Heart left ventricle (tissue), 16 donors: ENCODE results near the gene KCNMA1. TPM values are rescaled to one million over a fixed set of nuclear protein-coding genes. Genes with fewer than 3 reads are reported as not detected.

ENCODE experiments used
- ATAC-seq, 4 donors: fragments of 200-7000 bp; cut with Tn5 transposase; one replicate each; pipeline ENCODE4 v1.9.1; 2020 to 2022; ENCODE audit warnings: moderate library complexity in 4 of 4, mild to moderate bottlenecking in 3 of 4, moderate number of reproducible peaks in 1 of 4
- DNase-seq, 5 donors: peaks; one replicate each; pipeline ENCODE4 v3.0.0-alpha.2; 2020
- H3K27ac ChIP-seq, 12 donors: fragments of 200-600 bp; sonication (generic) in 4 of 12; one replicate each; pipeline versions ENCODE4 v1.5.0 to v1.8.0; 2016 to 2022; ENCODE audit warnings: mild to moderate bottlenecking in 2 of 12
- H3K27me3 ChIP-seq, 9 donors: fragments of 200-600 bp; sonication (generic) in 2 of 9; one replicate each; pipeline versions ENCODE4 v1.5.1 to v1.8.0; 2016 to 2022; ENCODE audit warnings: mild to moderate bottlenecking in 3 of 9
- H3K36me3 ChIP-seq, 9 donors: fragments of 200-600 bp; sonication (generic) in 2 of 9; one replicate each; pipeline versions ENCODE4 v1.5.0 to v1.8.0; 2018 to 2022; ENCODE audit warnings: mild to moderate bottlenecking in 2 of 9
- H3K4me1 ChIP-seq, 12 donors: fragments of 200-600 bp; sonication (generic) in 4 of 12; one replicate each; pipeline versions ENCODE4 v1.5.0 to v1.8.0; 2016 to 2022; ENCODE audit warnings: mild to moderate bottlenecking in 3 of 12
- H3K4me3 ChIP-seq, 12 donors: fragments of 200-600 bp; sonication (generic) in 4 of 12; one replicate each; pipeline versions ENCODE4 v1.5.0 to v1.8.0; 2017 to 2022; ENCODE audit warnings: mild to moderate bottlenecking in 9 of 12, moderate library complexity in 4 of 12
- H3K9me3 ChIP-seq, 12 donors: fragments of 200-600 bp; sonication (generic) in 4 of 12; one replicate each; pipeline versions ENCODE4 v1.5.0 to v1.8.0; 2016 to 2022; ENCODE audit warnings: mild to moderate bottlenecking in 1 of 12
- CTCF ChIP-seq, 12 donors: fragments of 200-600 bp; sonication (generic) in 4 of 12; IDR thresholded peaks; one replicate each; pipeline versions ENCODE4 v1.5.0 to v1.8.0; 2018 to 2022; ENCODE audit warnings: antibody characterized with exemption in 12 of 12, mild to moderate bottlenecking in 5 of 12
- POLR2A ChIP-seq, 2 donors: fragments of 450-650 bp; IDR thresholded peaks; one replicate each; pipeline ENCODE4 v1.6.1; 2017; ENCODE audit warnings: antibody characterized with exemption in 2 of 2, mild to moderate bottlenecking in 2 of 2, moderate library complexity in 2 of 2
- WGBS, 4 donors: extraction: QIAGEN DNeasy Blood & Tissue Kit in 2 of 4; methylation state at CpG; one replicate each; pipeline versions ENCODE4 v1.1.5 to v1.1.7; 2013 to 2018; 5-methylcytosine and 5-hydroxymethylcytosine counted together
- intact Hi-C, 10 donors: fragments of 100-400 bp; cut with DNase I; formaldehyde crosslinking; loops; one replicate each; pipeline versions ENCODE4 v1.11.1 to v1.14.2; 2022
- polyA plus RNA-seq, 2 donors: library from polyadenylated mRNA; stranded (reverse); fragments of 200-250 nt; gene quantifications; one replicate each; pipeline ENCODE4 v1.2.3, GENCODE V29; 2013
- total RNA-seq, 9 donors: library from RNA; depleted of rRNA in 2 of 9; stranded (reverse); fragments of >200 nt in 2 of 9; fragmentation: NEBNext Ultra II Directional in 3 of 9; extraction: Animal tissue kit (Norgen Biotek cat#: 25700) in 3 of 9; gene quantifications; one replicate each; pipeline versions ENCODE4 v1.1.0 to v1.2.4, GENCODE V29; 2016 to 2023
- donor health status: ischemic (EF 13 %, LVEDD 7.1; RV severe dilation, severe dysfunction).
- donor health status: healthy with polysubstance abuse.
- donor health status: DM: no; HTN: yes; CAD: no.
- donor health status: DM: no; HTN: no; CAD: no.
- donor health status: ischemic (EF 25% LVEDD 6.9; RV normal size, moderate dysfunction).
- donor health status: ischemic (EF 25% LVEDD 5.7; RV mildly dilated, moderate dysfunction).
- donor health status: healthy.
- donor health status: DM: yes; HTN: yes; CAD: no.
- donor health status: ischemic (EF 35%, LVEDD 5.7; RV mildly dilated, moderate dysfunction).
- donor health status: nonischemic (EF 11% LVEDD 7.7; RV severe dilation, severe dysfunction).
- donor health status: DM: yes; HTN: yes; CAD: no.
- donor health status: PGD.
- donor health status: ischemic (EF 29% LVEDD 5.4; RV normal size, mild dysfunction).
- donor health status: nonischemic (EF 23%, LVEDD 6.1; RV moderate dilation, normal function).

KCNMA1 gene
- total and polyA plus RNA-seq, 11 donors = 0.39 to 8.7 (median 1.7) TPM

- 90 to 96% (median 92%) methylated on average over 3 of the region's 3 CpGs for WGBS, 4 donors
- H3K4me1 ChIP-seq = peaks cover 0 to 5% (median 0%) of the 10 kb centered on the region in 12 donors
- H3K36me3 ChIP-seq = no peaks in the 10 kb centered on the region
- H3K27ac ChIP-seq = no peak overlapping the region
- DNase-seq (no peak), ATAC-seq (no peak)
- no peak for TF ChIP-seq CTCF (IDR thresholded peaks at IDR 0.05)
- TF ChIP-seq POLR2A (IDR thresholded peaks at IDR 0.05) = no peak
- H3K9me3 ChIP-seq = no peaks in the 10 kb centered on the region
- no peak overlapping the region for H3K4me3 ChIP-seq
- intact Hi-C loops = no loop called here
- peaks cover 0 to 13% (median 0%) of the 10 kb centered on the region in 9 donors for H3K27me3 ChIP-seq
These were observed 502.1 kb downstream of the KCNMA1 start for GRCh38 chr10:77135555-77135954.

GRCh38 chr10:77131214-77131613 is 506.4 kb downstream of the KCNMA1 start:
- DNase-seq = no peak
- ATAC-seq = no peak
- TF ChIP-seq POLR2A (IDR thresholded peaks at IDR 0.05) (no peak), CTCF (IDR thresholded peaks at IDR 0.05) (no peak)
- no peaks in the 10 kb centered on the region for H3K36me3 ChIP-seq
- WGBS, 4 donors = 83 to 89% (median 87%) methylated on average over 3 of the region's 3 CpGs
- intact Hi-C loops = no loop called here
- H3K27me3 ChIP-seq = peaks cover 0 to 6% (median 0%) of the 10 kb centered on the region in 9 donors
- no peak overlapping the region for H3K27ac ChIP-seq
- no peak overlapping the region for H3K4me3 ChIP-seq
- H3K4me1 ChIP-seq = no peaks in the 10 kb centered on the region
- H3K9me3 ChIP-seq = no peaks in the 10 kb centered on the region

- 91 to 94% (median 92%) methylated on average over 1 of the region's 1 CpG for WGBS, 4 donors
- TF ChIP-seq CTCF (IDR thresholded peaks at IDR 0.05) (no peak), POLR2A (IDR thresholded peaks at IDR 0.05) (no peak)
- peaks cover 0 to 6% (median 0%) of the 10 kb centered on the region in 9 donors for H3K27me3 ChIP-seq
- no peak overlapping the region for H3K27ac ChIP-seq
- no peak for ATAC-seq
- no peak for DNase-seq
- no peaks in the 10 kb centered on the region for H3K9me3 ChIP-seq
- intact Hi-C loops = no loop called here
- no peaks in the 10 kb centered on the region for H3K4me1 ChIP-seq
- no peak overlapping the region for H3K4me3 ChIP-seq
- no peaks in the 10 kb centered on the region for H3K36me3 ChIP-seq
These were observed 510.4 kb downstream of the KCNMA1 start for GRCh38 chr10:77127243-77127642.

DNA sequence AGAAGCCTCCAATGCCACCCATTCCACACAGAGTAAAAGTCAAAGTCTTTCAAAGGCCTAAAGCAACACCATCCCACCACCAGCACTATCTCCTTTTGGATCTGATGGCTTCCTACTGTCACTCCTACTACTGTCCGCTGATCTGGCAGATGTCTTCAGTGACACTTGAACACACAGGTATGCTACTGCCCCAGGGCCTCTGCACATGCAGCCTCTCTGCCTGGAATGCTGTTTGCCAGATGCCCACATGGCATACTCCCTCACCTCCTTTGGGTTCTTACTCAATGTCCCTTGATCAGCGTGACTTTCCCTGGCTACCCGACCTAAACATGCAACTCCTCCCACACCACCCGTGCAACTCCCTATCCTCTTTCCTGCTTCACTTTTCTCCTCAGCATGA is 512.4 kb downstream of the KCNMA1 start:
- 73 to 81% (median 78%) methylated on average over 4 of the region's 4 CpGs for WGBS, 4 donors
- Histone ChIP-seq H3K27ac (no peak overlapping the region), H3K4me1 (no peaks in the 10 kb centered on the region), H3K4me3 (no peak overlapping the region), H3K9me3 (no peaks in the 10 kb centered on the region), H3K36me3 (no peaks in the 10 kb centered on the region), H3K27me3 (peaks cover 0 to 9% (median 0%) of the 10 kb centered on the region in 9 donors)
- intact Hi-C loops = no loop called here
- TF ChIP-seq POLR2A (IDR thresholded peaks at IDR 0.05) (no peak), CTCF (IDR thresholded peaks at IDR 0.05) (no peak)
- DNase-seq (no peak), ATAC-seq (no peak)
